Activated CD8-positive, alpha-beta T cell treated with anti-CD3 and anti-CD28 coated beads for 36 hours (primary cell): ENCODE data around the gene CYP2W1. TPM values are rescaled to one million over a fixed set of nuclear protein-coding genes. Genes with fewer than 3 reads are reported as not detected.
A peak's percentile ranks its signal among the peaks of the same experiment; 100 is the strongest.
"Not testable (repeated sequence)": the region's sequence is repeated elsewhere in the genome, so short reads cannot be mapped to it uniquely, and the experiment has no call there.

Source experiments
- ATAC-seq: fragments of 200-7000 bp; cut with Tn5 transposase; one replicate; pipeline ENCODE4 v1.10.0; 2021; ENCODE audit warnings: mild to moderate bottlenecking, moderate library complexity
- CTCF ChIA-PET: fragments of 350-600 bp; sonication (Branson Sonifier 250); formaldehyde crosslinking; loops from one replicate; lab custom pipeline; 2021; ENCODE audit warnings: antibody characterized with exemption; lab: Charles Lee
- POLR2A ChIA-PET: fragments of 350-600 bp; sonication (Branson Sonifier 250); formaldehyde crosslinking; loops from one replicate; lab custom pipeline; 2021; ENCODE audit warnings: antibody characterized with exemption; lab: Charles Lee
- DNase-seq: peaks from one replicate; pipeline ENCODE4 v3.0.0-alpha.2; 2020
- H3K27ac Mint-ChIP-seq: one replicate; pipeline ENCODE4 v1.8.0; 2021; ENCODE audit warnings: mild to moderate bottlenecking, mixed read lengths
- H3K27me3 Mint-ChIP-seq: one replicate; pipeline ENCODE4 v1.8.0; 2021; ENCODE audit warnings: mixed read lengths
- H3K36me3 Mint-ChIP-seq: one replicate; pipeline ENCODE4 v1.8.0; 2021; ENCODE audit warnings: low read depth, mixed read lengths
- H3K4me1 Mint-ChIP-seq: one replicate; pipeline ENCODE4 v1.8.0; 2021; ENCODE audit warnings: low read depth, mixed read lengths
- H3K4me3 Mint-ChIP-seq: one replicate; pipeline ENCODE4 v1.8.0; 2021; ENCODE audit warnings: mild to moderate bottlenecking, moderate library complexity, mixed read lengths
- H3K9me3 Mint-ChIP-seq: one replicate; pipeline ENCODE4 v1.8.0; 2021; ENCODE audit warnings: mixed read lengths
- intact Hi-C: fragments of 100-400 bp; cut with micrococcal nuclease; formaldehyde crosslinking; loops from one replicate; pipeline ENCODE4 v1.10.0; 2022
- total RNA-seq, 2 experiments: library from RNA; stranded (reverse); gene quantifications; one replicate each; pipeline ENCODE4 v1.2.3, GENCODE V29; 2021
- TF ChIP-seq, protein P1 (sequence below): fragments of 200-600 bp; IDR thresholded peaks from one replicate; pipeline ENCODE4 v1.8.0; 2022; ENCODE audit warnings: antibody characterized with exemption, mild to moderate bottlenecking

CYP2W1 gene
- total RNA-seq, 2 experiments from 2014 or later = not detected

DNA sequence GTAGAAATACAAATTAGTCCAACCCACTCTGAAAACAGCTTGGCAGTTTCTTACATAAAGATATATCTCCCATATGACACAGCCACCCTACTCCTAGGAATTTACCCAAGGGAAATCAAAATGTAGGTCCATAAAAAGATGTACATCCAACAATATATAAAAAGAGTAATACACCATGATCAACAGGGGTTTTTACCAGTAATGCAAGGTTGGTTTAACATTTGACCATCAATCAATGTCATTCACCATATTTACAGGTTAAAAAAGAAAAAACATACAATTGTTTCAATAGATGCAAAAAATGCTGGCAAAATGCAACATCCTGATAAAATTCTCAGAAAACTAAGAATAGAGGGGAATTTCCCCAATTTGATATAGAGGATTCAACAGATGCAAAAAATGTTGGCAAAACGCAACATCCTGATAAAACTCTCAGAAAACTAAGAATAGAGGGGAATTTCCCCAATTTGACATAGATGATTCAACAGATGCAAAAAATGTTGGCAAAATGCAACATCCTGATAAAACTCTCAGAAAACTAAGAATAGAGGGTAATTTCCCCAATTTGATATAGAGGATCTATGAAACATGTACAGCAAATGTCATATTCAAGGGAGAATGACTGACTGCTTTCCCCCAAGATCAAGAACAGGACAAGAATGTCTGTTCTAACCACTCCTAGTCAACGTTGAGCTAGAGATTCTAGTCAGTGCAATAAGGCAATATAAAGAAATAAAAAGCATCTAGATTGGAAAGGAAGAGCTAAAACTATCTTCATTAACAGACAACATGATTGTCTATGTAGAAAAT, 42.2 kb upstream of the CYP2W1 start:
- DNase-seq (no peak), ATAC-seq (peak; percentile 48)
- CTCF ChIA-PET = interaction anchor here (1.0 to 1.5 kb wide), 2 partner anchors 11 to 18 kb away, joined by 3 to 5 read pairs; no protein-coding TSS in a partner anchor
- TF ChIP-seq, protein P1, sequence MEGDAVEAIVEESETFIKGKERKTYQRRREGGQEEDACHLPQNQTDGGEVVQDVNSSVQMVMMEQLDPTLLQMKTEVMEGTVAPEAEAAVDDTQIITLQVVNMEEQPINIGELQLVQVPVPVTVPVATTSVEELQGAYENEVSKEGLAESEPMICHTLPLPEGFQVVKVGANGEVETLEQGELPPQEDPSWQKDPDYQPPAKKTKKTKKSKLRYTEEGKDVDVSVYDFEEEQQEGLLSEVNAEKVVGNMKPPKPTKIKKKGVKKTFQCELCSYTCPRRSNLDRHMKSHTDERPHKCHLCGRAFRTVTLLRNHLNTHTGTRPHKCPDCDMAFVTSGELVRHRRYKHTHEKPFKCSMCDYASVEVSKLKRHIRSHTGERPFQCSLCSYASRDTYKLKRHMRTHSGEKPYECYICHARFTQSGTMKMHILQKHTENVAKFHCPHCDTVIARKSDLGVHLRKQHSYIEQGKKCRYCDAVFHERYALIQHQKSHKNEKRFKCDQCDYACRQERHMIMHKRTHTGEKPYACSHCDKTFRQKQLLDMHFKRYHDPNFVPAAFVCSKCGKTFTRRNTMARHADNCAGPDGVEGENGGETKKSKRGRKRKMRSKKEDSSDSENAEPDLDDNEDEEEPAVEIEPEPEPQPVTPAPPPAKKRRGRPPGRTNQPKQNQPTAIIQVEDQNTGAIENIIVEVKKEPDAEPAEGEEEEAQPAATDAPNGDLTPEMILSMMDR = no peak
- no peaks in the 10 kb centered on the region for H3K27me3 Mint-ChIP-seq
- H3K9me3 Mint-ChIP-seq = peaks cover 18% of the 10 kb centered on the region
- peak overlapping the region; percentile 10 for H3K4me3 Mint-ChIP-seq
- H3K27ac Mint-ChIP-seq = peak overlapping the region; percentile 87
- intact Hi-C loops = no loop called here
- peaks cover 45% of the 10 kb centered on the region for H3K4me1 Mint-ChIP-seq
- peaks cover 42% of the 10 kb centered on the region for H3K36me3 Mint-ChIP-seq
- POLR2A ChIA-PET = interaction anchor here (0.9 to 1.3 kb wide), 4 partner anchors 12 to 18 kb away, joined by 3 to 6 read pairs (median 4); no protein-coding TSS in a partner anchor

DNA sequence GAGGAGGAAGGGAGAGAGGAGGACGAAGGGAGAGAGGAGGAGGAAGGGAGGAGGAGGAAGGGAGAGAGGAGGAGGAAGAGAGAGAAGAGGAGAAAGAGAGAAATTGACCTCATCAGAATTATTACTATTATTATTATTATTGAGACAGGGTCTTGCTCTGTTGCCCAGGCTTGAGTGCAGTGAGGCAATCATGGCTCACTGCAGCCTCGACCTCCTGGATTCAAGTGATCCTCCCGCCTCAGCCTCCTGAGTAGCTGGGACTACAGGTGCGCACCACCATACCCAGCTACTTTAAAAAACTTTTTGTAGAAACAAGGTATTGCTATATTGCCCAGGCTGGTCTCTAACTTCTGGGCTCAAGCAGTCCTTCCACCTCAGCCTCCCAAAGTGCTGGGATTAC, 39.2 kb upstream of the CYP2W1 start:
- CTCF ChIA-PET, intact Hi-C loops, H3K4me3 Mint-ChIP-seq, H3K27ac Mint-ChIP-seq, ATAC-seq, DNase-seq, H3K27me3 Mint-ChIP-seq: not testable (repeated sequence)
- Mint-ChIP-seq H3K36me3 (peaks cover 26% of the 10 kb centered on the region), H3K4me1 (peaks cover 29% of the 10 kb centered on the region), H3K9me3 (peaks cover 18% of the 10 kb centered on the region)
- POLR2A ChIA-PET = interaction anchor here (1.3 kb wide), 1 partner anchor 194 kb away, joined by 3 read pairs; a partner anchor contains a TSS

DNA sequence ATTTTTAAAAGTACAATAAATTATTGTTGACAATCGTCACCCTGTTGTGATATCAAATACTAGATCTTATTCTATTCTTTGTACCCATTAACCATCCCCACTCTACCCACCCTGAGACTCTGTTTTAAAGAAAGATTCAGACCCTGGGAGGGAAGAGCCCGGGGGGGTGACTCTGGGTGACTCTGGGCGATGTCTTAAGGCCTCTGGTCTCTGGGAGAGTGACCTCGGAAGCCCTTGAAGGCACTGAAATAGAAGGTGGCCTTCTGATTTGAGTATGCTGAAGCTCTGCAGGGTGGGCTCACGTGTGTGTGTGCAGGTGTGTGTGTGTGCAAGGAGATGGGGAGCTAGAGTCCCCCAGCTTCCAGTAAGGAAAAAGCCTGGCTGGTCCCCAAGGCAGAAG, 38.2 kb upstream of the CYP2W1 start:
- H3K9me3 Mint-ChIP-seq = peaks cover 17% of the 10 kb centered on the region
- ATAC-seq = no peak
- CTCF ChIA-PET = no interaction called here
- H3K27ac Mint-ChIP-seq = no peak overlapping the region
- TF ChIP-seq, protein P1 = no peak
- DNase-seq = no peak
- intact Hi-C loops = loop anchor here (5.0 kb wide), 1 partner anchor 32 kb away; no protein-coding TSS in a partner anchor
- POLR2A ChIA-PET = interaction anchor here (1.3 kb wide), 1 partner anchor 193 kb away, joined by 3 read pairs; a partner anchor contains a TSS
- no peaks in the 10 kb centered on the region for H3K27me3 Mint-ChIP-seq
- peaks cover 22% of the 10 kb centered on the region for H3K36me3 Mint-ChIP-seq
- H3K4me3 Mint-ChIP-seq = no peak overlapping the region
- peaks cover 30% of the 10 kb centered on the region for H3K4me1 Mint-ChIP-seq

DNA sequence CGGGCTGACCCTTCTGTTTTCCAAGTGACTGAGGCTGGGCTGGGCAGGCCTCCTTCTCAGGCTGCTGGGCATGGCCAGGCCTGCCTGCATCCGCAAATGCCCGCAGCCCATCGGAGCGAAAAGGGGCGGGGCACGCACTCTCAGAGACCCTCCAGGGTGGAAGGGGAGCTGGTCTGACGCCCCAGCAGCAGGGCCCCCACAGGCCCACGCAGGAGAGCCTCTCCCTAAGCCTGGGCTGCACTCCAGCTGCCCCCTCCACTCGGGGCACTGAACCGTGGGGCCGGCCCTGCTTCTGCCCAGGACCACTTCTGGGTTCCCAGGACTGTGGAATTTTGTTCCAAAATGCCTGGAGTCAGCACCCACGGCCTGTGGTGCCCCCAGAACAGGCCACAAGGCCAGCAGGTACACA, 37.8 kb upstream of the CYP2W1 start:
- Mint-ChIP-seq H3K27ac (no peak overlapping the region), H3K4me3 (no peak overlapping the region), H3K36me3 (peaks cover 22% of the 10 kb centered on the region), H3K4me1 (peaks cover 29% of the 10 kb centered on the region), H3K9me3 (peaks cover 13% of the 10 kb centered on the region), H3K27me3 (no peaks in the 10 kb centered on the region)
- ChIA-PET POLR2A (no interaction called here), CTCF (no interaction called here)
- ATAC-seq = no peak
- no peak for DNase-seq
- intact Hi-C loops = loop anchor here (5.0 kb wide), 1 partner anchor 33 kb away; no protein-coding TSS in a partner anchor
- TF ChIP-seq, protein P1 = no peak

DNA sequence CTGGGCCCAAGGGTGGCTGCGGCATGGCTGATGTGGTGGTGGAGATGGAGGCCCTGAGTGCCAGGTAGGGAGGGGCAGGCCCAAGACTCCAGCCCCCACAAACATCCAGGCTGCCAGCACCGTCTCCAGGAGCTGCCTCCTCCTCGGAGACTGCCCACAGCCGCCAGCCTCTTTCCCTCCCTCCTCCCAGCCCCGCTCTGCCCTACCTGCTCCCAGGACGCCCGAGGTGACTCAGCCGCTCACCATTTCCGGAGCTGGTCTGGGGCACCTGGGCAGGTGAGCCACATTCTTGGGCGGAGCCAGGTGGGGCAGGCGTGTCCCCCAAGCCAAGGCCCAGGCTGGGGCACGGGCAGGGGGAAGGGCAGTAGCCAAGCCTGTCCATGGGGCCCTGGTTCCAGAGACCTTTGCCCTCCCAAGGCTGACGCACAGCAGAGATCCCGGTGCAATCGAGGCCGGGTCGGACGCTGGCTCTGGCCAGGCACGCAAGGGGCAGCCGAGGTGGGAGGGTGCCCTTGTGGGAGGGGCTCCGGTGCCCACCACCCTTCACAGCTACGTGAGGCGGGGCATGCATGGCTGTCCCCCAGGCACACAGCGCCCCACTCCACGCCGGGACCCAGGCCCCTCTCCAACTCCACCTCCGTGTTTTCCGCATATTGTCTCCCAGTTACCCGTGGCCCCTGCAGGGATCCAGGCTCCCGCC, 37.3 kb upstream of the CYP2W1 start:
- H3K27ac Mint-ChIP-seq = no peak overlapping the region
- peaks cover 8% of the 10 kb centered on the region for H3K9me3 Mint-ChIP-seq
- peaks cover 20% of the 10 kb centered on the region for H3K36me3 Mint-ChIP-seq
- no peak for ATAC-seq
- H3K27me3 Mint-ChIP-seq = no peaks in the 10 kb centered on the region
- ChIA-PET POLR2A (no interaction called here), CTCF (no interaction called here)
- H3K4me1 Mint-ChIP-seq = peaks cover 26% of the 10 kb centered on the region
- TF ChIP-seq, protein P1 = no peak
- intact Hi-C loops = loop anchor here (5.0 kb wide), 1 partner anchor 33 kb away; no protein-coding TSS in a partner anchor
- H3K4me3 Mint-ChIP-seq = no peak overlapping the region
- DNase-seq = no peak
